Activated T-cell treated with anti-CD3 and anti-CD28 coated beads, Interleukin-2, amount 50 U/mL, for 4 hours (primary cell): Measurements from ENCODE around the gene NFATC4. TPM values are rescaled to one million over a fixed set of nuclear protein-coding genes. Genes with fewer than 3 reads are reported as not detected.
A peak's percentile ranks its signal among the peaks of the same experiment; 100 is the strongest.
"Not testable (repeated sequence)": the region's sequence is repeated elsewhere in the genome, so short reads cannot be mapped to it uniquely, and the experiment has no call there.

ENCODE experiments used
- ATAC-seq, 2 donors: fragments of 200-7000 bp; cut with Tn5 transposase; one replicate each; pipeline ENCODE4 v1.10.0; 2021
- DNase-seq: peaks from one replicate; pipeline ENCODE4 v3.0.0-alpha.2; 2020
- H3K27me3 Mint-ChIP-seq: one replicate; pipeline ENCODE4 v1.8.0; 2021; ENCODE audit warnings: low read depth, mixed read lengths
- H3K36me3 Mint-ChIP-seq: one replicate; pipeline ENCODE4 v1.8.0; 2022; ENCODE audit warnings: mixed read lengths; ENCODE audit not compliant: insufficient read depth
- H3K4me1 Mint-ChIP-seq: one replicate; pipeline ENCODE4 v1.8.0; 2021; ENCODE audit warnings: low read depth, mixed read lengths
- H3K4me3 Mint-ChIP-seq: one replicate; pipeline ENCODE4 v1.8.0; 2021; ENCODE audit warnings: mild to moderate bottlenecking, moderate library complexity, mixed read lengths
- H3K9me3 Mint-ChIP-seq: one replicate; pipeline ENCODE4 v1.8.0; 2021; ENCODE audit warnings: mixed read lengths
- total RNA-seq, 3 donors: library from RNA; stranded (reverse); gene quantifications; one replicate each; pipeline ENCODE4 v1.2.1, GENCODE V29; 2021

Gene NFATC4
- total RNA-seq, 3 donors from 2014 or later = 0.13 to 0.38 (median 0.32) TPM

GRCh38 chr14:24368212-24368561 is 203 bp downstream of the NFATC4 start:
- ATAC-seq = no peak

GRCh38 chr14:24368562-24369252 is 723 bp downstream of the NFATC4 start:
- Mint-ChIP-seq H3K4me3 (no peak overlapping the region), H3K4me1 (peaks cover 27% of the 10 kb centered on the region), H3K36me3 (no peaks in the 10 kb centered on the region), H3K27me3 (peaks cover 40% of the 10 kb centered on the region), H3K9me3 (no peaks in the 10 kb centered on the region)
- ATAC-seq (peak; percentile 17 to 31), DNase-seq (no peak)

More at GRCh38 chr14:24368212-24368561, 203 bp downstream of the NFATC4 start:
- H3K4me3 Mint-ChIP-seq = no peak overlapping the region
- H3K9me3 Mint-ChIP-seq = no peaks in the 10 kb centered on the region
- H3K27me3 Mint-ChIP-seq = peaks cover 41% of the 10 kb centered on the region
- peaks cover 27% of the 10 kb centered on the region for H3K4me1 Mint-ChIP-seq
- DNase-seq = no peak
- no peaks in the 10 kb centered on the region for H3K36me3 Mint-ChIP-seq

GRCh38 chr14:24369463-24369862 is 1.5 kb downstream of the NFATC4 start:
- no peaks in the 10 kb centered on the region for H3K36me3 Mint-ChIP-seq
- no peaks in the 10 kb centered on the region for H3K9me3 Mint-ChIP-seq
- peaks cover 39% of the 10 kb centered on the region for H3K27me3 Mint-ChIP-seq
- ATAC-seq = no peak
- H3K4me1 Mint-ChIP-seq = peaks cover 27% of the 10 kb centered on the region
- DNase-seq = no peak
- peak overlapping the region; percentile 38 for H3K4me3 Mint-ChIP-seq

- DNase-seq = no peak
- no peaks in the 10 kb centered on the region for H3K36me3 Mint-ChIP-seq
- ATAC-seq = no peak
- no peak overlapping the region for H3K4me3 Mint-ChIP-seq
- peaks cover 27% of the 10 kb centered on the region for H3K4me1 Mint-ChIP-seq
- H3K9me3 Mint-ChIP-seq = no peaks in the 10 kb centered on the region
- peaks cover 37% of the 10 kb centered on the region for H3K27me3 Mint-ChIP-seq
Observed at GRCh38 chr14:24369907-24370687, 2.1 kb downstream of the NFATC4 start.

- H3K36me3 Mint-ChIP-seq = no peaks in the 10 kb centered on the region
- no peak for DNase-seq
- peaks cover 22% of the 10 kb centered on the region for H3K4me1 Mint-ChIP-seq
- H3K9me3 Mint-ChIP-seq = no peaks in the 10 kb centered on the region
- no peak for ATAC-seq
- H3K4me3 Mint-ChIP-seq = no peak overlapping the region
- H3K27me3 Mint-ChIP-seq = peaks cover 33% of the 10 kb centered on the region
Observed at GRCh38 chr14:24370748-24371147, 2.8 kb downstream of the NFATC4 start.

- Mint-ChIP-seq H3K27me3 (peaks cover 29% of the 10 kb centered on the region), H3K4me1 (peaks cover 19% of the 10 kb centered on the region)
- DNase-seq, ATAC-seq, H3K4me3 Mint-ChIP-seq, H3K36me3 Mint-ChIP-seq, H3K9me3 Mint-ChIP-seq: not testable (repeated sequence)
Observed at GRCh38 chr14:24371605-24372004, 3.6 kb downstream of the NFATC4 start.

- no peaks in the 10 kb centered on the region for H3K36me3 Mint-ChIP-seq
- no peak for DNase-seq
- H3K27me3 Mint-ChIP-seq = peaks cover 17% of the 10 kb centered on the region
- H3K4me1 Mint-ChIP-seq = peaks cover 6% of the 10 kb centered on the region
- no peaks in the 10 kb centered on the region for H3K9me3 Mint-ChIP-seq
- ATAC-seq = no peak
- no peak overlapping the region for H3K4me3 Mint-ChIP-seq
Observed at GRCh38 chr14:24372701-24373416, 4.9 kb downstream of the NFATC4 start.

- ATAC-seq (no peak), DNase-seq (no peak)
- no peak overlapping the region for H3K4me3 Mint-ChIP-seq
- no peaks in the 10 kb centered on the region for H3K9me3 Mint-ChIP-seq
- peaks cover 8% of the 10 kb centered on the region for H3K27me3 Mint-ChIP-seq
- no peaks in the 10 kb centered on the region for H3K36me3 Mint-ChIP-seq
- no peaks in the 10 kb centered on the region for H3K4me1 Mint-ChIP-seq
Observed at GRCh38 chr14:24376448-24377070, 8.6 kb downstream of the NFATC4 start.

GRCh38 chr14:24377126-24377525 is 9.1 kb downstream of the NFATC4 start:
- DNase-seq (no peak), ATAC-seq (no peak)
- Mint-ChIP-seq H3K9me3 (no peaks in the 10 kb centered on the region), H3K36me3 (no peaks in the 10 kb centered on the region), H3K4me3 (no peak overlapping the region), H3K27me3 (peaks cover 7% of the 10 kb centered on the region), H3K4me1 (no peaks in the 10 kb centered on the region)

- Mint-ChIP-seq H3K4me1 (no peaks in the 10 kb centered on the region), H3K36me3 (no peaks in the 10 kb centered on the region), H3K27me3 (peaks cover 7% of the 10 kb centered on the region), H3K9me3 (no peaks in the 10 kb centered on the region), H3K4me3 (no peak overlapping the region)
- ATAC-seq (no peak), DNase-seq (no peak)
Observed at GRCh38 chr14:24377657-24378056, 9.7 kb downstream of the NFATC4 start.

- DNase-seq = no peak
- Mint-ChIP-seq H3K4me1 (no peaks in the 10 kb centered on the region), H3K36me3 (no peaks in the 10 kb centered on the region), H3K4me3 (no peak overlapping the region), H3K27me3 (peaks cover 6% of the 10 kb centered on the region), H3K9me3 (no peaks in the 10 kb centered on the region)
- ATAC-seq = no peak
Observed at GRCh38 chr14:24378327-24378726, 10.3 kb downstream of the NFATC4 start.

- H3K27me3 Mint-ChIP-seq = peaks cover 5% of the 10 kb centered on the region
- H3K36me3 Mint-ChIP-seq = no peaks in the 10 kb centered on the region
- no peak for DNase-seq
- no peaks in the 10 kb centered on the region for H3K9me3 Mint-ChIP-seq
- no peak overlapping the region for H3K4me3 Mint-ChIP-seq
- no peak for ATAC-seq
- no peaks in the 10 kb centered on the region for H3K4me1 Mint-ChIP-seq
Observed at GRCh38 chr14:24378981-24379906, 11.3 kb downstream of the NFATC4 start.

- H3K4me3 Mint-ChIP-seq = no peak overlapping the region
- DNase-seq (no peak), ATAC-seq (no peak)
- H3K4me1 Mint-ChIP-seq = no peaks in the 10 kb centered on the region
- H3K27me3 Mint-ChIP-seq = peaks cover 7% of the 10 kb centered on the region
- no peaks in the 10 kb centered on the region for H3K9me3 Mint-ChIP-seq
- no peaks in the 10 kb centered on the region for H3K36me3 Mint-ChIP-seq
Observed at GRCh38 chr14:24379907-24380730, 12.1 kb downstream of the NFATC4 start.
